K562 (cell line): ENCODE data around the gene TBXA2R. TPM values are rescaled to one million over a fixed set of nuclear protein-coding genes. Genes with fewer than 3 reads are reported as not detected.

Source experiments
- ATAC-seq: fragments of 200-7000 bp; cut with Tn5 transposase; 3 replicates; pipeline ENCODE4 v1.9.1; 2020; ENCODE audit warnings: moderate library complexity
- BruUV-seq: library from RNA; stranded (reverse); fragments of 400-500 nt; replicated peaks from 2 replicates; lab custom pipeline; 2021; lab: Mats Ljungman, UMichigan
- CTCF ChIA-PET: fragments of 300-600 bp; formaldehyde crosslinking; extraction: SDS; loops from one replicate; lab custom pipeline; 2021; ENCODE audit warnings: low intra/inter-chr PET ratio; lab: Yijun Ruan, JAX
- POLR2A ChIA-PET: fragments of 300-600, 350-650 bp; sonication (Branson Sonifier 250); formaldehyde crosslinking; extraction: SDS; loops from one replicate; lab custom pipeline; 2021; ENCODE audit warnings: antibody characterized with exemption, inconsistent platforms; lab: Yijun Ruan, JAX
- DNase-seq, 4 experiments: peaks; one replicate each; pipeline versions ENCODE4 v3.0.0 to v3.0.0-alpha.2; 2011 to 2018; ENCODE audit warnings: low spot score in 3 of 4, mixed read lengths in 3 of 4; ENCODE audit errors: extremely low read depth in 1 of 4
- FAIRE-seq: peaks from 2 replicates; lab custom pipeline; 2011; peaks lifted over from hg19 to GRCh38; lab: Jason Lieb, UNC
- H2AFZ ChIP-seq: 2 replicates; pipeline ENCODE4 v1.6.0; 2011; ENCODE audit warnings: low read depth, low read length, control low read depth, inconsistent platforms
- H3K27ac ChIP-seq: fragments of 200-600 bp; 3 replicates; pipeline ENCODE4 v1.8.0; 2011; ENCODE audit warnings: low read depth, mild to moderate bottlenecking, control low read depth, inconsistent platforms, low read length, moderate library complexity, mixed read lengths; ENCODE audit errors: extremely low read depth
- H3K27me3 ChIP-seq, 2 experiments: fragments of 300-600 bp in 1 of 2; 2 replicates in 1 of 2; 3 replicates in 1 of 2; pipeline versions ENCODE4 v1.6.0 to v1.8.0; 2011; ENCODE audit warnings: inconsistent platforms in 2 of 2, low read length in 2 of 2, mild to moderate bottlenecking in 1 of 2, mixed read lengths in 1 of 2, moderate library complexity in 1 of 2; ENCODE audit not compliant: control insufficient read depth in 2 of 2, insufficient read depth in 2 of 2
- H3K36me3 ChIP-seq: fragments of 300-600 bp; 3 replicates; pipeline ENCODE4 v1.8.0; 2011; ENCODE audit warnings: mild to moderate bottlenecking, low read length, inconsistent platforms; ENCODE audit not compliant: control insufficient read depth, insufficient read depth
- H3K4me1 ChIP-seq, 2 experiments: fragments of 200-600 bp in 1 of 2; replicated peaks in 1 of 2; 2 replicates in 1 of 2; 3 replicates in 1 of 2; pipeline versions ENCODE4 v1.5.1 to v1.8.0; 2011; ENCODE audit warnings: inconsistent platforms in 2 of 2, low read length in 2 of 2, mild to moderate bottlenecking in 1 of 2, mixed read lengths in 1 of 2, moderate library complexity in 1 of 2; ENCODE audit not compliant: control insufficient read depth in 2 of 2, insufficient read depth in 2 of 2
- H3K4me2 ChIP-seq: 2 replicates; pipeline ENCODE4 v1.6.1; 2011; ENCODE audit warnings: low read length, control low read depth, inconsistent platforms, mixed read lengths; ENCODE audit not compliant: insufficient read depth
- H3K4me3 ChIP-seq: fragments of 200-600 bp; sonication (generic), shearing (Covaris generic); 2 replicates; pipeline ENCODE4 v1.5.1; 2016; ENCODE audit warnings: control low read depth, inconsistent platforms
- H3K79me2 ChIP-seq: fragments of 200-600 bp; 3 replicates; pipeline ENCODE4 v1.8.0; 2011; ENCODE audit warnings: low read length, inconsistent platforms; ENCODE audit not compliant: control insufficient read depth, insufficient read depth
- H3K9ac ChIP-seq, 2 experiments: 2 replicates each; pipeline versions ENCODE4 v1.6.0 to v1.6.1; 2011; ENCODE audit warnings: low read depth in 2 of 2, low read length in 2 of 2, control low read depth in 1 of 2, inconsistent platforms in 1 of 2, mild to moderate bottlenecking in 1 of 2, mixed read lengths in 1 of 2; ENCODE audit not compliant: insufficient read depth in 1 of 2
- H3K9me1 ChIP-seq: one replicate; pipeline ENCODE4 v1.6.0; 2011; ENCODE audit warnings: inconsistent platforms, mild to moderate bottlenecking, low read length, moderate library complexity; ENCODE audit not compliant: control insufficient read depth, insufficient read depth
- H3K9me3 ChIP-seq: replicated peaks from 2 replicates; pipeline ENCODE4 v1.5.1; 2011; ENCODE audit warnings: low read depth, low read length, inconsistent platforms; ENCODE audit not compliant: control insufficient read depth, insufficient read depth
- H4K20me1 ChIP-seq: replicated peaks from 2 replicates; pipeline ENCODE4 v1.6.1; 2011; ENCODE audit warnings: low read length, inconsistent platforms, mixed read lengths; ENCODE audit not compliant: control insufficient read depth, insufficient read depth
- CCNT2 ChIP-seq: IDR thresholded peaks from 2 replicates; pipeline ENCODE4 v1.6.1; 2011; ENCODE audit warnings: borderline replicate concordance, low read depth, mild to moderate bottlenecking, moderate library complexity, mixed read lengths, low read length; ENCODE audit not compliant: insufficient read length; ENCODE audit errors: extremely low read depth
- CHD2 ChIP-seq: IDR thresholded peaks from 2 replicates; pipeline ENCODE4 v1.6.1; 2011; ENCODE audit warnings: low read depth, low read length
- DNMT1 ChIP-seq: fragments of 450-650 bp; IDR thresholded peaks from 2 replicates; pipeline ENCODE4 v1.6.1; 2016; ENCODE audit warnings: antibody characterized with exemption, mild to moderate bottlenecking
- HMG20B ChIP-seq: fragments of 250-450 bp; sonication (Bioruptor Pico); IDR thresholded peaks from 2 replicates; pipeline ENCODE4 v1.5.0; 2021; ENCODE audit warnings: mild to moderate bottlenecking
- JUN ChIP-seq, 2 experiments: sonication (generic) in 1 of 2; formaldehyde crosslinking in 1 of 2; IDR thresholded peaks; 2 replicates each; pipeline versions ENCODE4 v1.6.1 to v1.8.0; 2012 to 2022; ENCODE audit warnings: borderline replicate concordance in 2 of 2, mild to moderate bottlenecking in 2 of 2, improper control_type of control experiment in 1 of 2, low read depth in 1 of 2, low read length in 1 of 2, missing genetic modification reagents in 1 of 2
- KLF10 ChIP-seq: fragments of 250-450 bp; sonication (Bioruptor Pico); IDR thresholded peaks from 2 replicates; pipeline ENCODE4 v1.6.1; 2021; ENCODE audit warnings: matching md5 sums
- MAZ ChIP-seq, 2 experiments: fragments of 450-650 bp in 1 of 2; sonication (generic) in 1 of 2; formaldehyde crosslinking; IDR thresholded peaks in 1 of 2; conservative IDR thresholded peaks in 1 of 2; 2 replicates each; pipeline versions ENCODE4 v1.4.0 to v1.5.0; 2020; ENCODE audit warnings: mild to moderate bottlenecking in 1 of 2, missing genetic modification reagents in 1 of 2
- NRF1 ChIP-seq, 2 experiments: fragments of 450-650 bp; IDR thresholded peaks in 1 of 2; conservative IDR thresholded peaks in 1 of 2; 2 replicates each; pipeline ENCODE4 v1.6.1; 2014; ENCODE audit warnings: mild to moderate bottlenecking in 2 of 2
- POLR3G ChIP-seq: IDR thresholded peaks from 2 replicates; pipeline ENCODE4 v1.6.1; 2011; ENCODE audit not compliant: insufficient read length, insufficient replicate concordance; ENCODE audit errors: extremely low read depth
- RBM22 ChIP-seq: fragments of 200-400 bp; formaldehyde crosslinking; IDR thresholded peaks from 2 replicates; pipeline ENCODE4 v1.6.1; 2018; ENCODE audit warnings: low read length, low read depth; ENCODE audit not compliant: poor library complexity, severe bottlenecking
- RBM39 ChIP-seq: fragments of 200-400 bp; formaldehyde crosslinking; optimal IDR thresholded peaks from 2 replicates; pipeline ENCODE3; 2018; ENCODE audit warnings: low read depth, low read length
- SRF ChIP-seq, 2 experiments: fragments of 250-450, 450-650 bp in 1 of 2; sonication (Bioruptor Pico) in 1 of 2; sonication (generic) in 1 of 2; formaldehyde crosslinking; IDR thresholded peaks; 2 replicates each; pipeline versions ENCODE4 v1.5.0 to v1.5.1; 2020 to 2022; ENCODE audit warnings: mild to moderate bottlenecking in 1 of 2, missing genetic modification reagents in 1 of 2
- whole genome bisulfite sequencing: fragments of 100-300 bp; shearing (Covaris generic); methylation state at CpG from one replicate; pipeline ENCODE4 v1.1.6; 2016; ENCODE audit warnings: low coverage, mixed read lengths; ENCODE audit not compliant: insufficient coverage; ENCODE audit errors: missing lambda C conversion rate; 5-methylcytosine and 5-hydroxymethylcytosine counted together
- in situ Hi-C: fragments of 300-500 bp; cut with MboI; formaldehyde crosslinking; loops from 4 replicates; pipeline ENCODE4 v1.15.0; 2018; ENCODE audit warnings: inconsistent platforms, mixed read lengths
- intact Hi-C: fragments of 100-400 bp; cut with micrococcal nuclease; formaldehyde crosslinking; loops from 2 replicates; pipeline ENCODE4 v1.14.2; 2022
- polyA plus RNA-seq, 8 experiments: library from polyadenylated mRNA; depleted of rRNA in 4 of 8; stranded (reverse) in 5 of 8; unstranded in 3 of 8; fragments of >200 nt; fragmentation: Nextera tagmentation in 2 of 8; fragmentation: Illumina TruSeq in 1 of 8; extraction: Ambion mirVana in 2 of 8; extraction: Trizol in 1 of 8; gene quantifications; 2 replicates each; pipeline versions ENCODE4 v1.2.1 to v1.2.3, GENCODE V29; 2011 to 2014; ENCODE audit warnings: inconsistent platforms in 1 of 8, missing spikeins in 1 of 8
- total RNA-seq, 7 experiments: library from RNA; depleted of rRNA in 6 of 7; stranded (reverse); fragments of >200 nt in 6 of 7; fragmentation: Illumina TruSeq in 2 of 7; extraction: Trizol in 2 of 7; gene quantifications; 2 replicates each; pipeline versions ENCODE4 v1.2.1 to v1.2.3, GENCODE V29; 2011 to 2021; ENCODE audit warnings: low replicate concordance in 1 of 7
- TF ChIP-seq, protein P1 (sequence below), 2 experiments: IDR thresholded peaks; 2 replicates each; pipeline ENCODE4 v1.6.1; 2012; ENCODE audit warnings: improper control_type of control experiment in 2 of 2, low read depth in 2 of 2, low read length in 2 of 2, borderline replicate concordance in 1 of 2
- TF ChIP-seq, protein P2 (sequence below): IDR thresholded peaks from 2 replicates; pipeline ENCODE4 v1.6.1; 2011; ENCODE audit warnings: borderline replicate concordance, low read depth, mild to moderate bottlenecking, moderate library complexity, low read length; ENCODE audit not compliant: insufficient read depth, poor library complexity, severe bottlenecking
- TF ChIP-seq, protein P3 (sequence below): sonication (generic); formaldehyde crosslinking; IDR thresholded peaks from 2 replicates; pipeline ENCODE4 v1.8.1; 2022; ENCODE audit warnings: missing genetic modification reagents

Gene TBXA2R
- total and polyA plus RNA-seq, 9 of the 15 experiments (the other 6 are each of a cell fraction or from before 2014, with no cell fraction given), result 1.5 to 24.0 (median 2.8) TPM

DNA sequence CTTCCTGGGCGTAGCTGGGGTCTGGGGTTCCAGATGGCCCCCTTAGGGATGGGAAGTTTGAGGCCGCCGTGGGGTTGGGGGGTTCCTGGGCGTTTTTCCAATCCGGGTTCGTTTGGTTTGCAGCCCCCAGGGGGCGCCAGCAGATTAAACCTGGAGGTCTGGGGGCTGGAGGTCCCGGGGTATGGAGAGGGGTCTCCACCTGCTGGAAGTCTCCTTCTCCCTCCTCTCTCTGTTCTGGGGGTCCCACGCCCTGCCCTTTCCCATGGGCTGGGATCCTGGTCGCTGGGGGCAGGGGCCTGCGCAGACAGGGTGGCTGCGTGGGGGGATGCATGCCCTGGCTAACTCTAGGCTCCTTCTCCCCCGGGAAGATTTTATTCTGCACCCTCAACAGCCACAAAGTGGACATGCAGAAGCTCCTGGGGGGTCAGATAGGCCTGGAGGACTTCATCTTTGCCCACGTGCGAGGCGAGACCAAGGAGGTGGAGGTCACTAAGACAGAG, 20.5 kb downstream of the TBXA2R start:
- intact Hi-C loops (loop anchor here (1.0 kb wide), 1 partner anchor 32 kb away; no protein-coding TSS in a partner anchor), in situ Hi-C loops (no loop called here)
- Histone ChIP-seq H3K4me1 (peaks cover 0 to 26% of the 10 kb centered on the region in 2 experiments; a peak in 2 of 5 replicates), H3K27ac (no peak overlapping the region; the same call in 2 of the 3 replicates), H3K9me3 (0 out of 2 replicates have a peak, but pooled peaks cover 4% of the 10 kb centered on the region), H3K9me1 (no peaks in the 10 kb centered on the region), H3K36me3 (no peaks in the 10 kb centered on the region), H3K79me2 (no peaks in the 10 kb centered on the region), H3K27me3 (no peaks in the 10 kb centered on the region), H3K4me2 (peak overlapping the region; percentile 63), H4K20me1 (no peaks in the 10 kb centered on the region), H3K9ac (peak overlapping the region; percentile 63 to 85; a peak in 3 of 4 replicates), H2AFZ (peak overlapping the region; percentile 97), H3K4me3 (peak overlapping the region; percentile 42)
- BruUV-seq, result no TSS peak
- ChIA-PET CTCF (interaction anchor here (0.6 kb wide), 3 partner anchors 36 to 119 kb away, joined by 3 to 8 read pairs (median 3); no protein-coding TSS in a partner anchor), POLR2A (interaction anchor here (0.6 to 1.3 kb wide), 3 partner anchors 9 to 36 kb away, joined by 3 to 4 read pairs (median 3); no protein-coding TSS in a partner anchor)
- DNase-seq (peak; percentile 62 to 74 (median 71)), ATAC-seq (peak; percentile 82), FAIRE-seq (no peak)
- WGBS, result 21% methylated on average over 11 of the region's 16 CpGs
- peak; percentile 34 for TF ChIP-seq RBM22
- TF ChIP-seq CHD2, result no peak
- no peak for TF ChIP-seq RBM39
- no peak for TF ChIP-seq NRF1 (conservative IDR thresholded peaks at IDR 0.05 in 1 of 2, IDR thresholded peaks at IDR 0.05 in 1 of 2)
- TF ChIP-seq, protein P1, sequence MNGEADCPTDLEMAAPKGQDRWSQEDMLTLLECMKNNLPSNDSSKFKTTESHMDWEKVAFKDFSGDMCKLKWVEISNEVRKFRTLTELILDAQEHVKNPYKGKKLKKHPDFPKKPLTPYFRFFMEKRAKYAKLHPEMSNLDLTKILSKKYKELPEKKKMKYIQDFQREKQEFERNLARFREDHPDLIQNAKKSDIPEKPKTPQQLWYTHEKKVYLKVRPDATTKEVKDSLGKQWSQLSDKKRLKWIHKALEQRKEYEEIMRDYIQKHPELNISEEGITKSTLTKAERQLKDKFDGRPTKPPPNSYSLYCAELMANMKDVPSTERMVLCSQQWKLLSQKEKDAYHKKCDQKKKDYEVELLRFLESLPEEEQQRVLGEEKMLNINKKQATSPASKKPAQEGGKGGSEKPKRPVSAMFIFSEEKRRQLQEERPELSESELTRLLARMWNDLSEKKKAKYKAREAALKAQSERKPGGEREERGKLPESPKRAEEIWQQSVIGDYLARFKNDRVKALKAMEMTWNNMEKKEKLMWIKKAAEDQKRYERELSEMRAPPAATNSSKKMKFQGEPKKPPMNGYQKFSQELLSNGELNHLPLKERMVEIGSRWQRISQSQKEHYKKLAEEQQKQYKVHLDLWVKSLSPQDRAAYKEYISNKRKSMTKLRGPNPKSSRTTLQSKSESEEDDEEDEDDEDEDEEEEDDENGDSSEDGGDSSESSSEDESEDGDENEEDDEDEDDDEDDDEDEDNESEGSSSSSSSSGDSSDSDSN (IDR thresholded peaks at IDR 0.05; ENCODE audit: borderline replicate concordance in 1 of 2, low read depth in 2 of 2, low read length in 2 of 2), result no peak
- TF ChIP-seq KLF10 (CRISPR knock-in tag), result no peak
- no peak for TF ChIP-seq DNMT1
- no peak for TF ChIP-seq JUN (IDR thresholded peaks at IDR 0.05; ENCODE audit: borderline replicate concordance, low read depth, low read length)
- TF ChIP-seq JUN (CRISPR knock-in tag; IDR thresholded peaks at IDR 0.05; ENCODE audit: borderline replicate concordance), result no peak
- peak in 1 of 2 experiments; percentile 40; a peak in 1 of 4 replicates for TF ChIP-seq MAZ (CRISPR knock-in tag; conservative IDR thresholded peaks at IDR 0.05 in 1 of 2, IDR thresholded peaks at IDR 0.05 in 1 of 2)
- TF ChIP-seq CCNT2, result no peak
- TF ChIP-seq, protein P2, sequence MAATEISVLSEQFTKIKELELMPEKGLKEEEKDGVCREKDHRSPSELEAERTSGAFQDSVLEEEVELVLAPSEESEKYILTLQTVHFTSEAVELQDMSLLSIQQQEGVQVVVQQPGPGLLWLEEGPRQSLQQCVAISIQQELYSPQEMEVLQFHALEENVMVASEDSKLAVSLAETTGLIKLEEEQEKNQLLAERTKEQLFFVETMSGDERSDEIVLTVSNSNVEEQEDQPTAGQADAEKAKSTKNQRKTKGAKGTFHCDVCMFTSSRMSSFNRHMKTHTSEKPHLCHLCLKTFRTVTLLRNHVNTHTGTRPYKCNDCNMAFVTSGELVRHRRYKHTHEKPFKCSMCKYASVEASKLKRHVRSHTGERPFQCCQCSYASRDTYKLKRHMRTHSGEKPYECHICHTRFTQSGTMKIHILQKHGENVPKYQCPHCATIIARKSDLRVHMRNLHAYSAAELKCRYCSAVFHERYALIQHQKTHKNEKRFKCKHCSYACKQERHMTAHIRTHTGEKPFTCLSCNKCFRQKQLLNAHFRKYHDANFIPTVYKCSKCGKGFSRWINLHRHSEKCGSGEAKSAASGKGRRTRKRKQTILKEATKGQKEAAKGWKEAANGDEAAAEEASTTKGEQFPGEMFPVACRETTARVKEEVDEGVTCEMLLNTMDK, result peak; percentile 82
- TF ChIP-seq POLR3G, result no peak
- TF ChIP-seq SRF (CRISPR knock-in tag; IDR thresholded peaks at IDR 0.05), result no peak
- TF ChIP-seq, protein P3, sequence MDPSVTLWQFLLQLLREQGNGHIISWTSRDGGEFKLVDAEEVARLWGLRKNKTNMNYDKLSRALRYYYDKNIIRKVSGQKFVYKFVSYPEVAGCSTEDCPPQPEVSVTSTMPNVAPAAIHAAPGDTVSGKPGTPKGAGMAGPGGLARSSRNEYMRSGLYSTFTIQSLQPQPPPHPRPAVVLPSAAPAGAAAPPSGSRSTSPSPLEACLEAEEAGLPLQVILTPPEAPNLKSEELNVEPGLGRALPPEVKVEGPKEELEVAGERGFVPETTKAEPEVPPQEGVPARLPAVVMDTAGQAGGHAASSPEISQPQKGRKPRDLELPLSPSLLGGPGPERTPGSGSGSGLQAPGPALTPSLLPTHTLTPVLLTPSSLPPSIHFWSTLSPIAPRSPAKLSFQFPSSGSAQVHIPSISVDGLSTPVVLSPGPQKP (CRISPR knock-in tag), result no peak
- TF ChIP-seq HMG20B (CRISPR knock-in tag), result no peak
